ENCODE measurements around the gene FHAD1.

FHAD1 gene

DNA sequence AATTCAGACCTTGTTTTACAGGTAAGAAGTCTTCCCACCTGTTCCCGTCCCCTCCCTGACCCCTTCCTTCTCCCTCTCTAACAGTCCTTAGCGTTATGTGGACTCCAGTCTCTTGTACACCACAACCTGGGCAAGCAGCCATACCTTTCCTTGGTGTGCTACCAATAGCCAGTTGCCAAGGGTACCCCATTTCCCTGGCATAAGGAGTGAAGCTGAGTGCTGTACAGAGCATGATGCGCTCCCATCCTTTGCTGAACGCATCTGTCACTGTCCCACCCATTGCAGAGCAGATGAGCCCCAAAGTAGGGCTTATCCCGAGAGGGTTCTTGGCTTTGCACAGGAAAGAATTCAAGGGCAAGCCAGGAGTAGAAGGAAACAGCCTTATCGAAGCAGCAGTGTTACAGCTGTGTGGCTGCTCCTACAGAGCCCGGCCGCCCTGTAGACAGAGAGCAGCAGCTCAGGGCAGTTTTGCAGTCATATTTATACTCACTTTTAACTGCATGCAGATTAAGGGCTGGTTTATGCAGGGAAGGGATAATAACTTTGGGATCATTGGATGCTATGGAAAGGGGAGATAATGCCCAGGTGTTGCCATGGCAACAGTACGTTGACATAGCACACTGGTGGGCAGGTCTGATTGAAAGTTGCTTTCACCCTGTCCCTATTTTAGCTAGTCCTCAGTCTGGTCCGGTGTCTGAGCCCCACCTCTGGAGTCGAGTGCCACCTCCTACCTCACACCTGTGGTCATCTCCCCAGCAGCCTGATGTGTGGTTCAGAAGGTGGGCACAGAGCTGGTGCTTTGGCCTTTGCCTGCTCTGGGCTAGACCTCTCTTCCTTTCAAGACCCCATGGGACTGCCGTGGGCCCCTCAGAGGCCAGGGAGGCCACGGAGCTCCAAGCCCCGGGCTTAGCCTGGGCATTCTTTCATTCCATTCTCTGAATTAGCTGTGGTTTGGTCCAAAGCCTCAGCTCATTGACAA, 5.1 kb downstream of the FHAD1 start:
- no peak for DNase-seq

- no peak for DNase-seq
These were observed 7.5 kb downstream of the FHAD1 start for GRCh38 chr1:15254559-15254958.

GRCh38 chr1:15255582-15256149, 8.6 kb downstream of the FHAD1 start:
- no peak for DNase-seq

DNA sequence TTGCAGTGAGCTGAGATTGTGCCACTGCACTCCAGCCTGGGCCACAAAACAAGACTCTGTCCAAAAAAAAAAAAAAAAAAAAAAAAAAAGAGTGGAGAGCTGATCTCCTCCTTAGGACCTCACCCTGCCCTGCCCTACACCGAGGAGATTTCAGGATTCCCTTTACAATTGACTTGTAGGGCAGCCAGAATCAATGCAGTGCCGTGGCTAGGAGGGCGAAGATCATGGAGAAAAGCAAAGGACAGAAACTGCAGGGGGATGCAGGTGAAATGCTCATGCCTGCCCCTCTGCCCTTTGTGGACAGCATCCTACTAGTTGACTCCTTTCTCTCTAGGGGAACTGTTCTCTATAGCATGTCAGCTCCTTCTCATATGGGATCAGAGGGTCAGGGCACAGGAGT, 9.6 kb downstream of the FHAD1 start:
- DNase-seq, result no peak

GRCh38 chr1:15257309-15257708, 10.3 kb downstream of the FHAD1 start:
- no peak for DNase-seq

GRCh38 chr1:15258833-15259621, 12.0 kb downstream of the FHAD1 start:
- no peak for DNase-seq

GRCh38 chr1:15259622-15260007, 12.6 kb downstream of the FHAD1 start:
- DNase-seq, result no peak

DNA sequence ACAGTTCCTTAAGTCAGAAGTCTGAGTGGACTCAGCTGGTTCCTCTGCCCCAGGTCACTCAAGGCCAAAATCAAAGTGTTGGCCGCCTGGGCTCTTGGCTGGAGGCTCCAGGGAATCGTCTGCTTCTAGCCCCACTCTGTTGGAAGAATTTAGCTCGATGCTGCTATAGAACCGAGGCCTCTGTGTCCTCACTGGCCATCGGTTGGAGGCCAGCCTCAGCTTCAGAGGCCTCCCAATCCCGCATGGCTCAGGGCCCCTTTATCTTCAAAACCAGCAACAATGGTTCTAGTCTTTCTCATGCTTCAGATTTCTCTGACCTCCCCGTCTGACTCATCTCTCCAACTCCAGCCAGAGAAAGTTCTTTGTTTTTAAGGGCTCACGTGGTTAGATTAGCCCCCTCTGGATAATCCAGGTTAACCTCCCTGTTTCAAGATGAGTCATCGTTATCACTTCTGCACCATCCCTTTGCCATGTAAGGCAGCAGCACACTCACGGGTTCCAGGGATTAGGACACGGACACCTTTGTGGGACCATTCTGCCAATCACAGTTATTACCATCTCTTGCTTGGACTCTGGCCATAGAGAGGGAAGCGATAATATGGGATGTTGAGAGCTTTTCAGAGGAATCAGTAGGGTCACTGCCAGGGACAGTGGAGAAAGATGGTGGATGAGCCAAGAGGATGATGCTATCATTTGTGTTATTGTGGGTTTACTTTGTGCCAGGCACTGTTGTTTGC, 13.6 kb downstream of the FHAD1 start:
- no peak for DNase-seq

- DNase-seq, result no peak
These were observed 14.4 kb downstream of the FHAD1 start for GRCh38 chr1:15261155-15262002.

- no peak for DNase-seq
These were observed 15.0 kb downstream of the FHAD1 start for GRCh38 chr1:15262003-15262377.

DNA sequence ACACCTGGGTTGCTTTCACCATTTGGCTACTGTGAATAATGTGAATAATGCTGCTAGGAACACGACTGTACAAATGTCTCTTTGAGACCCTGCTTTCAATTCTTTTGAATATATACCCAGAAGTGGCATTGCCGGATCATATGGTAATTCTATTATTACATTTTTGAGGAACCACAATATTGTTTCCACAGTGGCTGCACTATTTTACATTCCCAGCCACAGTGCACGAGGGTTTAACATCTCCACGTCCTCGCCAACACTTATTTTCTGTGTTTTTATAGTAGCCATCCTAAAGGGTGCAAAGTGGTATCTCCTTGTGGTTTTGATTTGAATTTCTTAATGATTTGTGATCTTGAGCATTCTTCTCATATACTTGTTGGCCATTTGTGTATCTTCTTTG, 15.7 kb downstream of the FHAD1 start:
- DNase-seq, result no peak

DNA sequence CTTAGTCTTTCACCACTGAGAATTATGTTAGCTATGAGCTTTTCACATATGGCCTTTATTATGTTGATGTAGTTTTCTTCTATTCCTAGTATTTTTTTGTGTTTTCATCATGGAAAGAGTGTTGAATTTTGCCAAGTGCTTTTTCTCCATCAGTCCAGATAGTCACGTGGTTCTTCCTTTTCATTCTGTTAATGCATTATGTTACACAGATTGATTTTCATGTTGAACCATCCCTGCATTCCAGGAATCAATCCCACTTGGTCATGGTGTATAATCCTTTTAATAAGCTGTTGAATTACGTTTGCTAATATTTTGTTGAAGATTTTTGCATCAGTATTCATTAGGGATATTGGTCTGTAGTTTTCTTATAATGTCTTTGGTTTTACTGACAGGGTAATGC, 17.7 kb downstream of the FHAD1 start:
- DNase-seq, result no peak

GRCh38 chr1:15271196-15271595, 24.2 kb downstream of the FHAD1 start:
- no peak for DNase-seq

DNA sequence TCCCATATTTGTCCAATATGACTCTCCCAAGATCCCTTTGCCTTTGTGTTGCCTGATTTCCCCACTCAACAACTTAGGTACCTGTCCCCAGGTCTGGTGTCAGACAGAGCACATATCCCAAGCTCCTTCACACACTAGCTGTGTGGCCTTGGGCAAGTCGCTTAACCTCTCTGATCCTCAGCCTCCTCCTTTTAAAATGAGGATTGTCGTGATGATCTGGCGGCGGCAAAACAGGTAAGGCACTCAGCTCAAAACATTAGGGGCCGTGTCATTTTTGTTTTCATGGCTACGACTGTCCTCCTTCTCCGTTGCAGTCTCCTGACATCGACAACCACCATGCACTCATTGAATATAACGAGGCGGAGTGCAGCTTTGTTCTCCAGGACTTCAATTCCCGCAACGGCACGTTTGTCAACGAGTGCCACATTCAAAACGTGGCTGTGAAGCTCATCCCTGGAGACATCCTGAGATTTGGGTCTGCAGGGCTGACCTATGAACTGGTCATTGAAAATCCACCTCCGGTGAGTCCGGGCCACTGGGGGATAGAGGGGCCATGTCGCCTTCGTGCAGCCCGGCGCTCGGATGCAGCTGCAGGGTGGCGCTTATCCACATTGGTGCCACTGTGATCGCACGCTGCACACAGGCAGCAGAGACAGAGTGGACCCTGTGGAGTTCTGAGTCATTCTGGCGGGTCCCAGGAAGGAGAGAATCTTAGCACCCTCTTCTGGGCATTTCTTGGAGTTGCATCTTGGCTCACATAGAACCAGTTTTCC, 25.2 kb downstream of the FHAD1 start:
- DNase-seq, result peak; percentile 68 to 83

GRCh38 chr1:15272782-15273127, 25.7 kb downstream of the FHAD1 start:
- no peak for DNase-seq

DNA sequence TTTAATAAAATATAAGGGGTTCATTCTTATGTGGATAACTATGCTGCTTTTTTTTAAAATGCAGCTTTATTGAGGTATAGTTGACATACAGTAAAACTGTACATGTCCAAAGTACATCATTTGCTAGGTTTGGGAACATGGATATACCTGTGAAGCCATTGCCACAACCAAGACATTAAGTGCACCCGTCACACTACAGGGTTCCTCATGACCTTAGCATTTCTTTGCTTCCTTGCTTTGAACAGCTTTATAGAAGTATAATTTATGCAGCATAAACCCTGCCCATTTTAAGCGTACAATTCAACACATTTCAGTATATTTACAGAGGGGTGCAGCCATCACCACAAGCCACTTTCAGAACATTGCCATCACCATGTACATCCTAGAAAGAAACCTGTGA, 26.3 kb downstream of the FHAD1 start:
- DNase-seq, result no peak

DNA sequence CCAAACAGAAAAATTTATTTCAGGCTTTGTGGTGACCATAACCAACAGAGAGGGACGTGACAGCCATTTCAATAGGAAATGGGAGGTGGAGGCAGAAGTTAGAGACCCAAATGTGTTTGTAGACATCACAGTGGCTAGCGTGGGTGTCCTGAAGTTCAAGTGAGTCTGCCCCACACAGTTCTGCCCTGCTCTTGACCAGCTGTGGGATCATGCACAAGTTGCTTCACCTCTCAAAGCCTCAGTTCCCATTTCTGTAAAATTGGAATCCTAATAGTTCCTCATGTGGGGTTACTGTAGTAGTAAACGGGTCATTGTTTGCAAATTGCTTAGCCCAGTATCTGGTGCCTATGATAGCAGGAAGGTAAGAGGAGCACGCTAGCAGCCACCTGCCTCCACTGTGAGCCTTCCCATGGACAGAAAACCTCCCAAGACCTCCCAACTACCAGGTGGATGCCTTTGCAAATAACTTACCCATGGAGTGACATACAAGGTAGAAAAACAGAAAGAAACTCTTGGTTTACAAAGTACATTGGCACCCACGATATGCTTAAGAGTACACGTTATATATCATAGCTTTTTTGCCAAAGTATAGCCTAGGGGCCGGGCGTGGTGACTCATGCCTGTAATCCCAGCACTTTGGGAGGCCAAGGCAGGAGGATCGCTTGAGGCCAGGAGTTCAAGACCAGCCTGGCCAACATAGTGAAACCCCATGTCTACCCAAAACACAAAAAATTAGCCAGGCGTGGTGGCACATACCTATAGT, 29.1 kb downstream of the FHAD1 start:
- no peak for DNase-seq

GRCh38 chr1:15276691-15277446, 29.8 kb downstream of the FHAD1 start:
- DNase-seq, result no peak

DNA sequence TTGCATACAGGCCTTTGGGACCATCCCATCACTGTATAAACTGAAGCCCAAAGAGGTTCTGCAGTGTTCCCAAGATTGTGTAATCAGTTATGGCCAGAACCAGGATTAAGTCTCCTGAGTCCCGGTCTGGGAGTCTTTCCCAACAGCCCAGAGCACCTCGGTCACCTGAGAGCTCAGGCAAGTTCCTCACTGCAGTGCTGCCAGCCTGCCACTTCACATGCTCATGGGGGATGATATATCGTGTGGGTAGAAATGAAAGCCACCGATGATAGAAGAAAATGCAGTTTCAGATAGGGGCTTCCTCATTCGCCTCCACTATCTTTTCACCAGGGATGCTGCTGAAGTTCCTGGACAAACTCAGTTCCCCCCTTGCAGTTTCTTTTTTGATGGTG, 30.4 kb downstream of the FHAD1 start:
- no peak for DNase-seq

- DNase-seq, result no peak
These were observed 30.9 kb downstream of the FHAD1 start for GRCh38 chr1:15277933-15278332.

Data from NCI-H446 (cell line).